Measurements from ENCODE around the gene RPTOR. TPM values are rescaled to one million over a fixed set of nuclear protein-coding genes. Genes with fewer than 3 reads are reported as not detected.
A peak's percentile ranks its signal among the peaks of the same experiment; 100 is the strongest.

Gene RPTOR
- total and polyA plus RNA-seq, 12 donors, result 7.9 to 30.3 (median 25.6) TPM

DNA sequence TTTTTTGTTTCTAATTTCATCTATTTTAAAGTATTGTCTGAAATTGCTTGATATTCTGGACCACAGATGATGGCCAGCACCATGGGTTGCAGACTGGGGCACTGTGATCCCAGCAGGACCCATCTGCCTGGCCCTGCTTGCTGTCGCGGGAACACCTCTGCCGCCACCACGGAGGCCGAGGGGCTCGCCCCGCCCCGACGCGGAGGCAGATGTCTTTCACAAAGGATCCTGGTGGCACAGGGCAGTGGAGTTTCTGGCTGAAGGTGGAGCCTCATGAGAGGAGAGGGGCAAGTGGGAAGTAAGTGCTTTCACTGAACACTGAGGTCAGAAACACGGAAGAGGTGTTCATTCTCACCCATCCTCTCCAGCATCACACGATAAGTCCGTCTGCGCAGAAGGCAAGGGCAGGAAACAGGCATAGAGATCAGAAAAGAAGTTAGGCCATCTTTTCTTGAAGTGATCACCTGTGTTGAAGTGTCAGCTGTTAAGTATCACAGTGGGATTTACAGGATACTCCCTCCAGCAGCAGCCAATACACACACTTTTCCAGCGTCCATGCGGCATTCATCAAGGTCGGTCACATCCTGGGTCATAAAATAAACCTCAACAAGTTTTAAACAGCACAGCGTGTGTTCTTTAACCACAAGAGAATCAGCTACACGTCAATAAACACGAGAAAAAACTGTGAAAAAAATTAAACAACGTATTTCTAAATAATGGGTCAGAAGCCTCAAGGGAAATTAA lies 194.5 kb downstream of the RPTOR start:
- intact Hi-C loops (cut with DNase I), result no loop called here
- H3K9me3 ChIP-seq, result no peaks in the 10 kb centered on the region
- 89% methylated on average over 21 of the region's 21 CpGs for WGBS, 2 donors

DNA sequence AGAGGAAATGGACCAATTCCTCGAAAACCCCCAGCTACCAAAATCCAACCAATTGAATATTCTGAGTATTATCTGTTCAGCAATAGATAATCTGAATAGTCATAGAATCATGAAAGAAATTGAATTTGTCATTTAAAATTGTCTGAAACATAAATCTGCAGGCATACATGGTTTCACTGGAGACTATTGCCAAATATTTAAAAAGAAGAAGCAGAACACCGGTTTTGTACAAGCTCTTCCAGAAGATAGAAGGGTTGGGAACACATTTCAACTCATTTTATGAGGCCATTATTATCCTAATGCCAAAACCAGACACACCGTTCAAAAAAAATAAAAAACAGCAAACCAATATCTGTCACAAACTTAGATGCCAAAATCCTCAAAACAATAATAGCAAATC lies 195.5 kb downstream of the RPTOR start:
- Histone ChIP-seq H3K27ac (no peak overlapping the region), H3K36me3 (peaks cover 0 to 5% (median 0%) of the 10 kb centered on the region in 9 donors), H3K27me3 (no peaks in the 10 kb centered on the region), H3K4me3 (no peak overlapping the region), H3K9me3 (no peaks in the 10 kb centered on the region), H3K4me1 (peaks cover 0 to 22% (median 4%) of the 10 kb centered on the region in 9 donors)
- TF ChIP-seq, protein P1, sequence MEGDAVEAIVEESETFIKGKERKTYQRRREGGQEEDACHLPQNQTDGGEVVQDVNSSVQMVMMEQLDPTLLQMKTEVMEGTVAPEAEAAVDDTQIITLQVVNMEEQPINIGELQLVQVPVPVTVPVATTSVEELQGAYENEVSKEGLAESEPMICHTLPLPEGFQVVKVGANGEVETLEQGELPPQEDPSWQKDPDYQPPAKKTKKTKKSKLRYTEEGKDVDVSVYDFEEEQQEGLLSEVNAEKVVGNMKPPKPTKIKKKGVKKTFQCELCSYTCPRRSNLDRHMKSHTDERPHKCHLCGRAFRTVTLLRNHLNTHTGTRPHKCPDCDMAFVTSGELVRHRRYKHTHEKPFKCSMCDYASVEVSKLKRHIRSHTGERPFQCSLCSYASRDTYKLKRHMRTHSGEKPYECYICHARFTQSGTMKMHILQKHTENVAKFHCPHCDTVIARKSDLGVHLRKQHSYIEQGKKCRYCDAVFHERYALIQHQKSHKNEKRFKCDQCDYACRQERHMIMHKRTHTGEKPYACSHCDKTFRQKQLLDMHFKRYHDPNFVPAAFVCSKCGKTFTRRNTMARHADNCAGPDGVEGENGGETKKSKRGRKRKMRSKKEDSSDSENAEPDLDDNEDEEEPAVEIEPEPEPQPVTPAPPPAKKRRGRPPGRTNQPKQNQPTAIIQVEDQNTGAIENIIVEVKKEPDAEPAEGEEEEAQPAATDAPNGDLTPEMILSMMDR (IDR thresholded peaks at IDR 0.05), result no peak
- ATAC-seq, result no peak
- WGBS, 2 donors, result 64 to 66% methylated on average over 3 of the region's 3 CpGs
- intact Hi-C loops (cut with DNase I), result no loop called here
- no peak for DNase-seq

More for the DNA sequence above, 194.5 kb downstream of the RPTOR start:
- ATAC-seq, result no peak
- TF ChIP-seq, protein P1 (IDR thresholded peaks at IDR 0.05), result no peak
- no peak overlapping the region for H3K4me3 ChIP-seq
- H3K27me3 ChIP-seq, result no peaks in the 10 kb centered on the region
- peaks cover 0 to 22% (median 4%) of the 10 kb centered on the region in 9 donors for H3K4me1 ChIP-seq
- H3K36me3 ChIP-seq, result peaks cover 0 to 11% (median 0%) of the 10 kb centered on the region in 9 donors
- no peak for DNase-seq
- H3K27ac ChIP-seq, result peak overlapping the region in 1 of 10 donors; percentile 84

GRCh38 chr17:80742091-80742490 lies 197.5 kb downstream of the RPTOR start:
- TF ChIP-seq, protein P1 (IDR thresholded peaks at IDR 0.05), result no peak
- Histone ChIP-seq H3K9me3 (no peaks in the 10 kb centered on the region), H3K27me3 (no peaks in the 10 kb centered on the region), H3K4me1 (peaks cover 0 to 20% (median 5%) of the 10 kb centered on the region in 9 donors), H3K36me3 (peaks cover 0 to 5% (median 0%) of the 10 kb centered on the region in 9 donors), H3K27ac (no peak overlapping the region), H3K4me3 (no peak overlapping the region)
- 89 to 94% methylated on average over 8 of the region's 8 CpGs for WGBS, 2 donors
- no peak for DNase-seq
- ATAC-seq, result no peak
- intact Hi-C loops (cut with DNase I), result no loop called here

DNA sequence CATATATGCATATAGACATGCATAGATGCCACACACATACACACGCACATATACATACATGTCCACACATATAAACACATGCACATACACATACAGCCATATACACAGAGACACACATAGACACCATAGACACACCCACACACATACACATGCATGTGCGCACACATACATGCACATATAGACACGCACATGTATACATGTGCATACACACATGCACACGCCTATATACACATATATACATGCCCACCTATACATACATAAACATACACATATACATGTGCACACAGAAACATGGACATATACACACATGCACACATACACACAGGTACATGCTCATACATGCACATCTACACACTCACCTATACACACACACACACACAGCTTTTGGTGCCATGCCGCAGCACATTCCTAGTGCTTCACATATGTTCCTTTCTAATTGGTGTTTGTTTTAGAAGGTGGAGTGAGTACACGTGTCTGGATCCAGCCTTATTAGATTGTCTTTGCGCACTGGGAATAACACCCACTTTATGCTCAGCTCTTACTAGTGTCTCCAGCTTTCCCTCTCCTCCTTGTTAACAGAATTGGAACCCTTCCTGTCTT lies 198.0 kb downstream of the RPTOR start:
- TF ChIP-seq, protein P1 (IDR thresholded peaks at IDR 0.05), result no peak
- ATAC-seq (peak in 1 of 8 donors; percentile 35), DNase-seq (no peak)
- no peak overlapping the region for H3K27ac ChIP-seq
- no peaks in the 10 kb centered on the region for H3K9me3 ChIP-seq
- intact Hi-C loops (cut with DNase I), result no loop called here
- WGBS, 2 donors, result 65 to 75% methylated on average over 7 of the region's 7 CpGs
- peaks cover 0 to 16% (median 5%) of the 10 kb centered on the region in 9 donors for H3K4me1 ChIP-seq
- peaks cover 0 to 5% (median 0%) of the 10 kb centered on the region in 9 donors for H3K36me3 ChIP-seq
- H3K4me3 ChIP-seq, result no peak overlapping the region
- no peaks in the 10 kb centered on the region for H3K27me3 ChIP-seq
